Measurements from ENCODE around the gene METTL15.

METTL15 gene

GRCh38 chr11:28242596-28242995 is 134.4 kb downstream of the METTL15 start:
- TF ChIP-seq CTCF (IDR thresholded peaks at IDR 0.05; ENCODE audit: low read depth, low read length) = no peak
- DNase-seq (ENCODE audit: extremely low read depth, low read depth) = no peak

DNA sequence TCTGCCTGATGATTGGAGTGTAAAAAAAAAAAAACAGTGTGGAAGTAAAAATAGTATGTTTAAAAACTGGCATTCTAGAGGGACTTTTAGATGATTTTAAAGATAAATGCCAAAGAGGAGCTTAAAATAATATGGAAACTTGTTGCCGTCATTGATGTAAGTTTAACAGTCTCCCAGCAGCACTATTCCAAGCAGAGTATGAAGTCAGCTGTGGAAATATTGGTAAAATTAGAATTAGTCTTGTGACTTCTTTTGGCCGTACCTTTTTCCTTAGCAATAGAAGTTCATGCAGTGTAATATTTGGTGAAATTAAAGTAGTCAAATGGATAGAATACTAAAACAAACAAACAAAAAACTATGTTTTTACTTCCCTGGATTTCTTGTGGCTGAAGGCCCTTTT is 134.9 kb downstream of the METTL15 start:
- no peak for TF ChIP-seq CTCF (IDR thresholded peaks at IDR 0.05; ENCODE audit: low read depth, low read length)
- no peak for DNase-seq (ENCODE audit: extremely low read depth, low read depth)

DNA sequence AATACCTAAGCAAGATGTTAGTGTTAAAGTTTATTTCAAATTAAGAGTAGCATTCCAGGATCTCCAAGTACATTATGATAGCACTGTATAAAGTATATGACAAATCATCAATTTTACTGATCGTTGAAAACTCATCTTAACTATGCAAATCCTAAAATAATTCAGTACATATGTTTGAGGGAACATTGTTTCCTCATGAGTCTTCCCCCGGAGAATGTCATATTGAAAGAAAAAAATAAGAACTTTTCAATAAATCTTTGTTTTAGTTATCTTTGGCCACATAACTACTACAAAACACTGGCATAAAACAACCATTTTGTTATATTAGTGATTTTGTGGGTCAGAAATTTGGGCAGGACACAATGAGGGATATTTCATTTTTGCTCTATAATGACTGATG is 135.4 kb downstream of the METTL15 start:
- TF ChIP-seq CTCF (IDR thresholded peaks at IDR 0.05; ENCODE audit: low read depth, low read length) = no peak
- no peak for DNase-seq (ENCODE audit: extremely low read depth, low read depth)

- no peak for TF ChIP-seq CTCF (IDR thresholded peaks at IDR 0.05; ENCODE audit: low read depth, low read length)
Observed at GRCh38 chr11:28245131-28245530, 136.9 kb downstream of the METTL15 start.

DNA sequence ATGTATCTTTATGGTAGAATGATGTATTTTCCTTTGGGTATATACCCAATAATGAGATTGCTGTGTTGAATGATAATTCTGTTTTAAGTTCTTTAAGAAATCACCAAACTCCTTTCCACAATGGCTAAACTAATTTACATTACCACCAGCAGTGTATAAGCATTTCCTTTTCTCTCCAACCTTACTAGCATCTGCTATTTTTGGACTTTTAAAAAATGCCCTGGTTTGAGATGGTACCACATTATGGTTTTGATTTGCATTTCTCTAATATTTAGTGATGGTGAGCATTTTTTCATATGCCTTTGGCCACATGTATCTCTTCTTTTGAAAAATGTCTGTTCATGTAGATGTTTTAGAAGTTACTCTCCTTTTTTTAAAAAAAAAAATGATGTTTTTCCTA is 142.0 kb downstream of the METTL15 start:
- no peak for TF ChIP-seq CTCF (IDR thresholded peaks at IDR 0.05; ENCODE audit: low read depth, low read length)

More at GRCh38 chr11:28245131-28245530, 136.9 kb downstream of the METTL15 start:
- no peak for DNase-seq (ENCODE audit: extremely low read depth, low read depth)

GRCh38 chr11:28251257-28251656 is 143.1 kb downstream of the METTL15 start:
- DNase-seq (ENCODE audit: extremely low read depth, low read depth) = no peak
- TF ChIP-seq CTCF (IDR thresholded peaks at IDR 0.05; ENCODE audit: low read depth, low read length) = no peak

More for the DNA sequence above, 142.0 kb downstream of the METTL15 start:
- DNase-seq (ENCODE audit: extremely low read depth, low read depth) = no peak

GRCh38 chr11:28257761-28258160 is 149.6 kb downstream of the METTL15 start:
- no peak for TF ChIP-seq CTCF (IDR thresholded peaks at IDR 0.05; ENCODE audit: low read depth, low read length)

More at GRCh38 chr11:28257761-28258160, 149.6 kb downstream of the METTL15 start:
- DNase-seq (ENCODE audit: extremely low read depth, low read depth) = no peak
